Dendritic cell treated with granulocyte-macrophage colony-stimulating factor and Interleukin-4, amounts not matched to agents 40 ng/mL and 50 ng/mL, for 4 days (primary cell): ENCODE measurements around the gene PID1.

Experiments used
- H3K27ac Mint-ChIP-seq: one replicate; pipeline ENCODE4 v1.8.0; 2022; ENCODE audit warnings: mild to moderate bottlenecking, mixed read lengths
- H3K27me3 Mint-ChIP-seq: one replicate; pipeline ENCODE4 v1.8.0; 2022; ENCODE audit warnings: mild to moderate bottlenecking, mixed read lengths
- H3K36me3 Mint-ChIP-seq: one replicate; pipeline ENCODE4 v1.8.0; 2022; ENCODE audit warnings: low read depth, mixed read lengths
- H3K4me1 Mint-ChIP-seq: one replicate; pipeline ENCODE4 v1.8.0; 2022; ENCODE audit warnings: low read depth, mixed read lengths
- H3K4me3 Mint-ChIP-seq: one replicate; pipeline ENCODE4 v1.8.0; 2022; ENCODE audit warnings: mild to moderate bottlenecking, moderate library complexity, mixed read lengths
- H3K9me3 Mint-ChIP-seq: one replicate; pipeline ENCODE4 v1.8.0; 2022; ENCODE audit warnings: mixed read lengths
- intact Hi-C: fragments of 100-400 bp; cut with micrococcal nuclease; formaldehyde crosslinking; loops from one replicate; pipeline ENCODE4 v1.15.0; 2022

The PID1 gene

GRCh38 chr2:229273723-229274338 lies 2.7 kb upstream of the PID1 start:
- Mint-ChIP-seq H3K4me1 (peaks cover 40% of the 10 kb centered on the region), H3K9me3 (no peaks in the 10 kb centered on the region), H3K36me3 (no peaks in the 10 kb centered on the region), H3K27me3 (peaks cover 58% of the 10 kb centered on the region), H3K27ac (no peak overlapping the region), H3K4me3 (no peak overlapping the region)
- intact Hi-C loops: no loop called here

DNA sequence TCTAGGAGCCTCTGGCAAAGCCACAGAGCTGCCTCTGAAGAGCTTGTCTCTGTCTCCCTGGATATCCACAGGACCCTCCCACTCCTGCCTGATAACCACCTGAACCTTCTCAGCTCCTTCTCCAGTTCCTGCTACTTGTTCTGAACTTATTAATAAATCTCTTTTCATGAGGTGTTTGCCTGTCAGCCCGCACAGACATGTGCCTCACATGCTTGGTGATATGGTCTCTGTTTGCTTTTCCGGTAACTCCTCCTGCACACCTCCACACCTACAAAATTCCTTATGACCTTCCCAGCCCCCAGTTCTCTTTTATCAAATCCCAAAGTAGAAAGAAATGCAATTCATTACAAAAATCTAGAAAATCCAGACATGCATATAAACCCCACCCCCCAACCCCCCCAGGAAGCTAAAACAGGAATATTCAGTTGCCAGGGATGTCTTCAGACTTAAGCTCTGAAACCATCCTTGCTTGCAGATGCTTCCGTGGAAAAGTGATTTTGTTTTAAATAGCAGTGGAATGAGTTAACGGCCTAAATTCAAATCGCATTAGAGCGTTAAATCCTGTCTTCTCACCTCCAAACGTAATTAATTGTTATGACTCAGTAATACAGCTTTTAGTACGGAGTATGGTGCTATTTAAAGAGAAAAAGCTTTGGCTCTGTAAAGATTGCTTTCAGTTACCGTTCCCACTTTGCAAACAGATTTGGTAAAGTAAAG lies 2.1 kb upstream of the PID1 start:
- H3K4me3 Mint-ChIP-seq: no peak overlapping the region
- no peaks in the 10 kb centered on the region for H3K36me3 Mint-ChIP-seq
- no peaks in the 10 kb centered on the region for H3K9me3 Mint-ChIP-seq
- peaks cover 62% of the 10 kb centered on the region for H3K27me3 Mint-ChIP-seq
- intact Hi-C loops: no loop called here
- H3K27ac Mint-ChIP-seq: no peak overlapping the region
- H3K4me1 Mint-ChIP-seq: peaks cover 45% of the 10 kb centered on the region

DNA sequence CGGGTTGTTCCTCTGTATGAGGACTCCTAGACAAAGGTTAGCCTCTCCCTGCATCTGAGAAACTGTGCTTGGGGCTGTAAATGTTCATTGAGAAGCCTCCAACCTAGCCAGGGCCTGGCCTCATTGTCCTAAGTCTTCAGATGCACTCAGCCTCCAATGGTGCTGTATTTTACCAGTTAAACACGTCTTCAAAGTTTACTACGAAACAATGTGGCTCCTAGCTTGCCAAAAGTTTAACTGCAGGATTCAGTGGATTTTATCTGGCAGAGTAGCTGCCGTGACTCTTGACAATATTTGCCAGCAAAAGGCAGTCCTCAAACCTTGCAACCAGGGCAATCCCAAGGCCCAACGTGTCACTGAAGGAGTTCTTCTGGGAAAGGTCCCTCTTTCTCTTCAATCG lies 1.1 kb downstream of the PID1 start:
- Mint-ChIP-seq H3K36me3 (no peaks in the 10 kb centered on the region), H3K4me1 (peaks cover 55% of the 10 kb centered on the region), H3K27ac (no peak overlapping the region), H3K27me3 (peaks cover 47% of the 10 kb centered on the region), H3K9me3 (no peaks in the 10 kb centered on the region), H3K4me3 (no peak overlapping the region)
- intact Hi-C loops: loop anchor here (10.0 kb wide), 1 partner anchor 135 kb away; no protein-coding TSS in a partner anchor

DNA sequence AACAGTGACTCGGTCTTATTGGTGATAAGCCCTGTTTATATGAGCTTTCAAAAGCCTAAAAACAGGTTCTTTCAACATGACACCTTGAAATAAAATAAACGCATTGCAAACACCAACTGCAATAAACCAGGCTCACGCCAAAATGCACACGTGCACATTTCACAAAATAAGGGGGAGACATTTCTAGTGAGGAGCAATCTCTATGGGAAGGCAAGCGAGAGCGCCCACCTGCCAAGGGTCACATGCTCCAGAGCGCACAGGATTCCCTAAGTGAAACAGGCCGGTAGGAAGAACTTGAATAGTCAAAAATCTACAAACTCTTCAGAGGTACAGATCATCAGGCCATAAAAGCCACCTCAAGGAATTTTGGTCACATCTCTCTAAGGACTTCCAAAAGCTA lies 1.9 kb downstream of the PID1 start:
- peaks cover 59% of the 10 kb centered on the region for H3K4me1 Mint-ChIP-seq
- H3K27ac Mint-ChIP-seq: no peak overlapping the region
- peaks cover 50% of the 10 kb centered on the region for H3K27me3 Mint-ChIP-seq

DNA sequence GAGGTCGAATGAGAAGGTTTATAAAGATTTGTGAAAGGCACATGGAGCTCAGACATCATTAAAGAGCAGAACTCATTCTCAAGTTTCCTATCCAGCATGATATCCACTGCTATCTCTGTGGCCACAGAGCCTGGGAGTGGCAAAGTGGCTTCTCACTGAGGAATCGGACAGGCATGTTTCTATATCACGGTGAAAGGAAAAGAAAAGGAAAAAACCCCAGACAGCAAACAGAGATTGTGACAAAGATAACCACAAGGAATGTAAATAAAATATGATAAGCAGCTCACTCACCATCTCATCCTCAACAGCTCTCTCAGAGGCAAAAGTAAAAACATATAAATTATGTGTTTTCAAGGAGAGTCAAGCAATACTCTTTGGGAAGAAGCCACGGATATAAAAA lies 2.5 kb downstream of the PID1 start:
- Mint-ChIP-seq H3K27ac (no peak overlapping the region), H3K9me3 (no peaks in the 10 kb centered on the region), H3K4me1 (peaks cover 56% of the 10 kb centered on the region), H3K27me3 (peaks cover 50% of the 10 kb centered on the region), H3K4me3 (no peak overlapping the region), H3K36me3 (no peaks in the 10 kb centered on the region)
- intact Hi-C loops: loop anchor here (10.0 kb wide), 1 partner anchor 134 kb away; no protein-coding TSS in a partner anchor

More for the DNA sequence above, 1.9 kb downstream of the PID1 start:
- Mint-ChIP-seq H3K9me3 (no peaks in the 10 kb centered on the region), H3K36me3 (no peaks in the 10 kb centered on the region), H3K4me3 (no peak overlapping the region)
- intact Hi-C loops: loop anchor here (10.0 kb wide), 1 partner anchor 134 kb away; no protein-coding TSS in a partner anchor

- Mint-ChIP-seq H3K27me3 (peaks cover 39% of the 10 kb centered on the region), H3K4me3 (no peak overlapping the region), H3K27ac (no peak overlapping the region), H3K36me3 (no peaks in the 10 kb centered on the region), H3K9me3 (no peaks in the 10 kb centered on the region), H3K4me1 (peaks cover 44% of the 10 kb centered on the region)
- intact Hi-C loops: loop anchor here (10.0 kb wide), 1 partner anchor 132 kb away; no protein-coding TSS in a partner anchor
Measured at GRCh38 chr2:229267080-229267479, 4.0 kb downstream of the PID1 start.

DNA sequence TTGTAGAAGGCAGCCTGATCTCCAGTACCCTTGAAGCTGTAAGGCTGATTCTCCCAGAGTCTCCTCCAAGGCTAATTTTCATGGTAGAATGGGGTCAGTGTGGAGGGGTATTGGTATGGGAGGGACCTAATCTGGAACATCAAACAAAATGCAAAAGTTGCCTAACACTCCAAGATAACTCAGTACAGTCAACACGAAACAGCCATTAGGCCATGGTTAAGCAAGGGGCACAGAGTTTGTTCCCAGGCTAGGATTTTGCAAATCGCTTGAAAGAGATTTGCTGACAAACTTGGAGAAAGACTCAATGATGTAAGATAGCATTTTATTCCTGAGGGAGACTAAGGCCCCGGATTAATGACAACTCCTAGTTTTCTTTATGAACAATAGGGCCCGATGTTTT lies 5.4 kb downstream of the PID1 start:
- H3K36me3 Mint-ChIP-seq: no peaks in the 10 kb centered on the region
- intact Hi-C loops: loop anchor here (10.0 kb wide), 1 partner anchor 131 kb away; no protein-coding TSS in a partner anchor

GRCh38 chr2:229261599-229261998 lies 9.5 kb downstream of the PID1 start:
- intact Hi-C loops: loop anchor here (10.0 kb wide), 1 partner anchor 127 kb away; no protein-coding TSS in a partner anchor
- no peak overlapping the region for H3K4me3 Mint-ChIP-seq
- no peak overlapping the region for H3K27ac Mint-ChIP-seq
- H3K27me3 Mint-ChIP-seq: peaks cover 7% of the 10 kb centered on the region
- H3K4me1 Mint-ChIP-seq: peaks cover 10% of the 10 kb centered on the region
- H3K36me3 Mint-ChIP-seq: no peaks in the 10 kb centered on the region
- no peaks in the 10 kb centered on the region for H3K9me3 Mint-ChIP-seq

More for the DNA sequence above, 5.4 kb downstream of the PID1 start:
- peaks cover 29% of the 10 kb centered on the region for H3K27me3 Mint-ChIP-seq
- H3K4me3 Mint-ChIP-seq: no peak overlapping the region
- H3K4me1 Mint-ChIP-seq: peaks cover 35% of the 10 kb centered on the region
- no peak overlapping the region for H3K27ac Mint-ChIP-seq
- no peaks in the 10 kb centered on the region for H3K9me3 Mint-ChIP-seq

DNA sequence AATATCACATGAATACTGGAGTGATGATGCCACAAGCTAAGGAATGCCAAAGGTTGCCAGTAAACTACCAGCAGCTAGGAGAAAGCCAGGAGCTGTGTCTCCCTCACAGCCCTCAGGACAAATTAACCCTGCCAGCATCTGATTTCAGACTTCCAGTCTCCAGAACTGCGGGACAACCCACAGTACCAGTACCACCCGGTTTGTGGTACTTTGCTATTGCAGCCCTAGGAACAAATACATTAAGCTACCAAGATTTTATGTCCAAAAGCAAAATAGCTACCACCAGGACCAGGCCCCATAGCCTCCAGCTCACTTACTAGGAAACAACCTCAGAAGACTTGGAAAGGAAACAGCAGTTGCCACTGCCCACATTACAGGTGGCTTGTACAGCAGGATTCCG lies 10.0 kb downstream of the PID1 start:
- peaks cover 10% of the 10 kb centered on the region for H3K4me1 Mint-ChIP-seq
- intact Hi-C loops: loop anchor here (10.0 kb wide), 1 partner anchor 126 kb away; no protein-coding TSS in a partner anchor
- H3K36me3 Mint-ChIP-seq: no peaks in the 10 kb centered on the region

DNA sequence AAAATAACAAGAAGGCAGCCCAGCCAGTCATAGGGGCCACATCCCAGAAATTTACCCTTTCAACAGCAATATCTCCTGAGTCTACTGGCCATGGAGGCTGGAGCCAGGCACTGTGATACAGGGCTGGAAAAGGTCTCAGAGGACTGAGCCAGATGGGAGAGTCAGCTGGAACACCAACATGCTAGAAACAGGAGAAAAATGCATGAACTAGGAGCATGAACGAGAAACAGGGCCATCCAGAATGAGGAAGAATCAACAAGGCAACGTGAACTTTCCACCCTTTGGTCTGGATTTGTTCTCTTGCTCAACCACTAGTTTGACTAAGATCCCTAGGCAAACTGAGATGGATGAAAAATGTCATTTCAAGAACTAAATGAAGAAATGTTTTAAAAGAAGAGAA lies 13.1 kb downstream of the PID1 start:
- no peaks in the 10 kb centered on the region for H3K36me3 Mint-ChIP-seq
- H3K4me3 Mint-ChIP-seq: no peak overlapping the region
- intact Hi-C loops: no loop called here
- no peak overlapping the region for H3K27ac Mint-ChIP-seq
- peaks cover 2% of the 10 kb centered on the region for H3K27me3 Mint-ChIP-seq
- no peaks in the 10 kb centered on the region for H3K9me3 Mint-ChIP-seq
- H3K4me1 Mint-ChIP-seq: peaks cover 5% of the 10 kb centered on the region

More for the DNA sequence above, 10.0 kb downstream of the PID1 start:
- no peak overlapping the region for H3K27ac Mint-ChIP-seq
- H3K27me3 Mint-ChIP-seq: peaks cover 4% of the 10 kb centered on the region
- H3K9me3 Mint-ChIP-seq: no peaks in the 10 kb centered on the region
- no peak overlapping the region for H3K4me3 Mint-ChIP-seq

DNA sequence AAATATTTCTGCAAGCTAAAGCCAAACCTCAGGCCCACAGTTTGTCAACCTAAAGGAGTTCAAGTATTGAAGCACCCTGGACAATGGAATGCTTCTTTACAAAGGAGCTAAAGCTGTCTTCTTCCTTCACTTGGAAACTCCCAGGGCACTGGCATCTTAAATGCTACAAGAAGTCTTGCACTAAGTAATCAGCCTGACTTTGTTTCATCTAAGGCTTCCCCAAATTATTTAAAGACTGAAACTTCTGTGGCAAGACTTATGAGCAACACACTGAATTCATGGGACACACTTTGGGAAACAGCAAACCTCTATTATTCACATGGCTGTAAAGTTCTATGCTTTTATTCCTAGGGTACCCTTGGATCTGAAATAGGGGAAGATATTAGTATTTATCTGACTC lies 14.7 kb downstream of the PID1 start:
- Mint-ChIP-seq H3K9me3 (no peaks in the 10 kb centered on the region), H3K4me3 (no peak overlapping the region), H3K36me3 (no peaks in the 10 kb centered on the region), H3K27ac (no peak overlapping the region), H3K27me3 (peaks cover 4% of the 10 kb centered on the region), H3K4me1 (peaks cover 11% of the 10 kb centered on the region)
- intact Hi-C loops: no loop called here

DNA sequence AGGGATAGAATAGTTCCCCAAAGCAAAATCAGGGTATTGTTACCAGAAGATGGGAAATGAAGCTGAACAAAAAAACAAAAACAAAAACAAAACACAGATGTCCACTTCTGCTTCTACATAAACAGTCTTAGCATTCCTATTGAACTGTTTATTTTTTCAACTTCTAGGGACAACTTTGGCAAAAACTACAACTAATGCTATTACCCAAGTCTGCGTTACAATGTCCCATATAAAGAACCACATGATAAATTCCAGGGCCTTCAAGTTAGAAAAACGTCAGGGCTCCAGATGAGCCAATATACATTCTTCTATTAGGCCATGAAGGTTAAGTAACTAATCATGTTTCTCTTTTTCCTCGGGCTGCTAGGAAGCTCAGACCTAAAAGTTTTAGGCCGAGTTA lies 16.9 kb downstream of the PID1 start:
- peaks cover 11% of the 10 kb centered on the region for H3K4me1 Mint-ChIP-seq
- H3K4me3 Mint-ChIP-seq: no peak overlapping the region
- H3K9me3 Mint-ChIP-seq: no peaks in the 10 kb centered on the region
- no peaks in the 10 kb centered on the region for H3K36me3 Mint-ChIP-seq
- H3K27ac Mint-ChIP-seq: no peak overlapping the region
- peaks cover 4% of the 10 kb centered on the region for H3K27me3 Mint-ChIP-seq
- intact Hi-C loops: no loop called here

DNA sequence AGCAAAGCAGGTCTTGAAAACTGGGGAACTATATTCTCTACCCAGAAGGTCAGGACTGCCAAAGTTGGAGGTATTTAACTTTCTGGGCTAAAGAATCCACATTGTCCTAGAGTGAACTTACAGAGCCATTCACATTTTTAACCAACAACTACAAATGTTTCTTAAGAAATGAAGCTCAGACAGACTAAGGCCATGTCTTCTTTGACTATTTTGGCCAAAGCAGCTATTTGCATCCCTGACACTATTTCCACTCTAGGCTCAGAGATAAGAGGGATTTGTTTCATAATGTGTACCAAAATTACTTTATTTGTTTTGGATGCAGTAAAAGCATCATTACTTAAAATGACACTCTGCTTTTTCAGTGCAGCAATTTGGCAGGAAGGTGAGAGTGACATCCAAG lies 18.1 kb downstream of the PID1 start:
- Mint-ChIP-seq H3K27me3 (peaks cover 4% of the 10 kb centered on the region), H3K4me1 (peaks cover 9% of the 10 kb centered on the region), H3K27ac (no peak overlapping the region), H3K9me3 (no peaks in the 10 kb centered on the region), H3K36me3 (no peaks in the 10 kb centered on the region), H3K4me3 (no peak overlapping the region)
- intact Hi-C loops: no loop called here

GRCh38 chr2:229252280-229252679 lies 18.8 kb downstream of the PID1 start:
- intact Hi-C loops: no loop called here
- Mint-ChIP-seq H3K9me3 (no peaks in the 10 kb centered on the region), H3K27ac (no peak overlapping the region), H3K36me3 (no peaks in the 10 kb centered on the region), H3K4me3 (no peak overlapping the region), H3K4me1 (peaks cover 6% of the 10 kb centered on the region), H3K27me3 (peaks cover 4% of the 10 kb centered on the region)
